Right forelimb (tissue), 1 donor: Measurements from ENCODE around the gene RAVER2.

Experiments
- DNase-seq: peaks from one replicate; pipeline ENCODE4 v3.0.0-alpha.2; 2018

RAVER2 gene

GRCh38 chr1:64848136-64848535 lies 103.3 kb downstream of the RAVER2 start:
- no peak for DNase-seq

- no peak for DNase-seq
These were observed 103.9 kb downstream of the RAVER2 start for GRCh38 chr1:64848803-64849202.

- no peak for DNase-seq
These were observed 105.1 kb downstream of the RAVER2 start for GRCh38 chr1:64849942-64850341.

- no peak for DNase-seq
These were observed 106.0 kb downstream of the RAVER2 start for GRCh38 chr1:64850846-64851245.

- no peak for DNase-seq
These were observed 106.8 kb downstream of the RAVER2 start for GRCh38 chr1:64851664-64852063.

- no peak for DNase-seq
These were observed 109.8 kb downstream of the RAVER2 start for GRCh38 chr1:64854674-64855073.

GRCh38 chr1:64855557-64855956 lies 110.7 kb downstream of the RAVER2 start:
- DNase-seq = no peak

GRCh38 chr1:64856553-64856952 lies 111.7 kb downstream of the RAVER2 start:
- no peak for DNase-seq

GRCh38 chr1:64857347-64857746 lies 112.5 kb downstream of the RAVER2 start:
- no peak for DNase-seq

GRCh38 chr1:64861611-64862010 lies 116.7 kb downstream of the RAVER2 start:
- no peak for DNase-seq

- no peak for DNase-seq
These were observed 119.4 kb downstream of the RAVER2 start for GRCh38 chr1:64864018-64864940.

- no peak for DNase-seq
These were observed 120.4 kb downstream of the RAVER2 start for GRCh38 chr1:64865105-64865757.

GRCh38 chr1:64866689-64867088 lies 121.8 kb downstream of the RAVER2 start:
- no peak for DNase-seq

- no peak for DNase-seq
These were observed 122.4 kb downstream of the RAVER2 start for GRCh38 chr1:64867266-64867665.

- DNase-seq = no peak
These were observed 126.4 kb downstream of the RAVER2 start for GRCh38 chr1:64871256-64871655.

GRCh38 chr1:64872067-64872466 lies 127.2 kb downstream of the RAVER2 start:
- no peak for DNase-seq

- DNase-seq = no peak
These were observed 128.7 kb downstream of the RAVER2 start for GRCh38 chr1:64873576-64873975.

GRCh38 chr1:64874666-64875065 lies 129.8 kb downstream of the RAVER2 start:
- no peak for DNase-seq

GRCh38 chr1:64875101-64875500 lies 130.2 kb downstream of the RAVER2 start:
- no peak for DNase-seq

- DNase-seq = no peak
These were observed 130.7 kb downstream of the RAVER2 start for GRCh38 chr1:64875606-64876005.

GRCh38 chr1:64877151-64877550 lies 132.3 kb downstream of the RAVER2 start:
- DNase-seq = no peak

GRCh38 chr1:64877598-64877997 lies 132.7 kb downstream of the RAVER2 start:
- no peak for DNase-seq

GRCh38 chr1:64878090-64878489 lies 133.2 kb downstream of the RAVER2 start:
- DNase-seq = no peak

- no peak for DNase-seq
These were observed 134.2 kb downstream of the RAVER2 start for GRCh38 chr1:64878931-64879611.
